K562 (cell line): ENCODE data around the gene PRMT6. TPM values are rescaled to one million over a fixed set of nuclear protein-coding genes. Genes with fewer than 3 reads are reported as not detected.

ENCODE experiments used
- polyA plus RNA-seq, 8 experiments: library from polyadenylated mRNA; depleted of rRNA in 4 of 8; stranded (reverse) in 5 of 8; unstranded in 3 of 8; fragments of >200 nt; fragmentation: Nextera tagmentation in 2 of 8; fragmentation: Illumina TruSeq in 1 of 8; extraction: Ambion mirVana in 2 of 8; extraction: Trizol in 1 of 8; gene quantifications; 2 replicates each; pipeline versions ENCODE4 v1.2.1 to v1.2.3, GENCODE V29; 2011 to 2014; ENCODE audit warnings: inconsistent platforms in 1 of 8, missing spikeins in 1 of 8
- total RNA-seq, 7 experiments: library from RNA; depleted of rRNA in 6 of 7; stranded (reverse); fragments of >200 nt in 6 of 7; fragmentation: Illumina TruSeq in 2 of 7; extraction: Trizol in 2 of 7; gene quantifications; 2 replicates each; pipeline versions ENCODE4 v1.2.1 to v1.2.3, GENCODE V29; 2011 to 2021; ENCODE audit warnings: low replicate concordance in 1 of 7

Gene PRMT6
- total and polyA plus RNA-seq, 9 of the 15 experiments (the other 6 are each of a cell fraction or from before 2014, with no cell fraction given) = 6.1 to 36.9 (median 29.4) TPM

Other genes with a start within 250 kb of the PRMT6 start
- not detected in 2 replicates for gene NTNG1, start 84.4 kb downstream of the PRMT6 start, total RNA-seq (2014; rRNA removed)
- not detected in 2 replicates for gene NTNG1, start 84.4 kb downstream of the PRMT6 start, total RNA-seq (2014; rRNA removed; fragmentation: Illumina TruSeq; extraction: Trizol)
- not detected in 2 replicates for gene NTNG1, start 84.4 kb downstream of the PRMT6 start, total RNA-seq (2015; rRNA removed; fragmentation: Illumina TruSeq; extraction: Trizol)
- not detected in 2 replicates for gene NTNG1, start 84.4 kb downstream of the PRMT6 start, total RNA-seq (2021)
- gene NTNG1, start 84.4 kb downstream of the PRMT6 start, polyA plus RNA-seq (2011; rRNA removed) = not detected in 2 replicates
- not detected in 2 replicates for gene NTNG1, start 84.4 kb downstream of the PRMT6 start, polyA plus RNA-seq (2014; fragmentation: Illumina TruSeq; extraction: Trizol)
- gene NTNG1, start 84.4 kb downstream of the PRMT6 start, polyA plus RNA-seq (2014; fragmentation: Nextera tagmentation; extraction: Ambion mirVana) = not detected
- not detected in 2 replicates for gene NTNG1, start 84.4 kb downstream of the PRMT6 start, polyA plus RNA-seq (2014; rRNA removed)